Hematopoietic multipotent progenitor cell treated with erythropoietin and hydrocortisone succinate and interleukin-3 and kit ligand, for 8 days (in vitro differentiated cells): ENCODE results near the gene TTC6.

Experiments
- DNase-seq: peaks from one replicate; pipeline ENCODE4 v3.0.0-alpha.2; 2015

The TTC6 gene

GRCh38 chr14:37625597-37626595 lies 30.5 kb downstream of the TTC6 start:
- no peak for DNase-seq

GRCh38 chr14:37637341-37637740 lies 41.9 kb downstream of the TTC6 start:
- DNase-seq: no peak

GRCh38 chr14:37638599-37638998 lies 43.2 kb downstream of the TTC6 start:
- no peak for DNase-seq

GRCh38 chr14:37641117-37641516 lies 45.7 kb downstream of the TTC6 start:
- DNase-seq: no peak

- no peak for DNase-seq
Observed at GRCh38 chr14:37642125-37642524, 46.7 kb downstream of the TTC6 start.

- no peak for DNase-seq
Observed at GRCh38 chr14:37643701-37644100, 48.3 kb downstream of the TTC6 start.
